Epidermal melanocyte (primary cell): ENCODE data around the gene MTMR12.

Experiments used
- DNase-seq: peaks from one replicate; pipeline ENCODE4 v3.0.0; 2011; ENCODE audit warnings: low spot score; ENCODE audit not compliant: insufficient read length

Gene MTMR12

GRCh38 chr5:32195265-32195664 lies 117.5 kb downstream of the MTMR12 start:
- no peak for DNase-seq

- DNase-seq: no peak
Measured at GRCh38 chr5:32193591-32193990, 119.1 kb downstream of the MTMR12 start.

GRCh38 chr5:32190095-32190494 lies 122.6 kb downstream of the MTMR12 start:
- no peak for DNase-seq

DNA sequence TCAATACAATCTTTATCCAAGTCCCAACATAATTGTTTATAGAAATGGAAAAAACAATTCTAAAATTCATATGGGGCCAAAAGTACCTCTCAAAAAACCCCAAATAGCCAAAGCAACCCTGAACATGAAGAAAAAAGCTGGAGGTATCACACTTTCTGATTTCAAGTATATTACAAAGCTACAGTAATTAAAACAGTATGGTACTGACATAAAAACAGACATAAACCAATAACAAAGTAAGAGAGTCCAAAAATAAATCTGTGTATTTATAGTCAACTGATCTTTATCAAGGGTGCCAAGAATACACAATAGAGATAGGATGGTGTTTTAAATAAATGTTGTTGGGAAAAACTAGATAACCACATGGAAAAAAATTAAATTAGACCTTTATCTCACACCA lies 125.1 kb downstream of the MTMR12 start:
- no peak for DNase-seq

DNA sequence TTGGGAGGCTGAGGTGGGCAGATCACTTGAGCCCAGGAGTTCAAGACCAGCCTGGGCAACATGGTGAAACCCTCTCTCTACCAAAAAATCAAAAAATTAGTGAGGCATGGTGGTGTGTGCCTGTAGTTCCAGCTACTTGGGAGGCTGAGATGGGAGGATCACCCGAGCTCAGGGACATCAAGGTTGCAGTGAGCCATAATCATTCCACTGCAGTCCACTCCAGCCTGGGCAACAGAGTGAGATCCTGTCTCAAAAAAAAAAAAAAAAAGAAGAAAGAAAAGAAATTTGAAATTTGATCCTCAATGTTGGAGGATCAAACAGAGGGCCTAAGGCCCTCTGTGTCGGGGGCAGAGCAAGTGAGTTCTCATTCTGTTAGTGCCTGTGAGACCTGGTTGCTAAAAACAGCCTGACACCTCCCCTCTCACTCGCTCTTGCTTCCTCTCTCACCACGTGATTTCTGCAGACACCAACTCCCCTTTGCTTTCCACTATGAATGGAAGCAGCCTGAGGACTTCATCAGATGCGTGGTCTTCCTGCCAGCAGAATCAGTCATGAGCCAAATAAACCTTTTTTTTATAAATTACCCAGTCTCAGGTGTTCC lies 130.2 kb downstream of the MTMR12 start:
- no peak for DNase-seq
